ENCODE measurements around the gene KRT6A.
"Not testable (repeated sequence)": the region's sequence is repeated elsewhere in the genome, so short reads cannot be mapped to it uniquely, and the experiment has no call there.

KRT6A gene

DNA sequence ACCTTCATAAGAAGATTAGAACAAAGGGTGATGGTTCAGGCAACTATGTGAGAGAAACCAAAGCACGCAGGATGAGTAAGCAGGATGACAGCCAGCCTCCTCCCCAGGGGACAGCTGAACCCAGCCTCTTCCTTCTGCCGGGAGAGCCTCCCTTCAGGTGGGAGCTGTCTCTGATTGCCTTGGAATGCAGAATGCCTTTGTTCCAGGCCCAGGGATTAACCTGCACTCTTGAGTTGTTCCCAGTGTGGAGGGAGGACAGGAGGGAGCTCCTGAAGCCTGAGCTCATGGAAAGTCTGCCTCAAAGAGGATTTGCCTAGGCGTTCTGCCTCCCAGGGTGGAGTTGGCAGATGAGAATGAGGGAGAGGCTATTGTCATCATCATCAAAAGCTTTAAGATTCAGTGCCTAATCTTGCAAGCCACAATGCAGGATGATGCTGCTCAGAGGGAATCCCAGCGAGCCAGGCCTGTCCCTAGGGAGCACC, 3.6 kb upstream of the KRT6A start:
- TF ChIP-seq CTCF (IDR thresholded peaks at IDR 0.05; ENCODE audit: control insufficient read depth, insufficient read depth, low read depth, low read length, missing control alignments): no peak
- H3K4me3 ChIP-seq (ENCODE audit: control insufficient read depth, low read depth, low read length): no peak overlapping the region
- no peak for DNase-seq (ENCODE audit: low read depth)

- no peak overlapping the region for H3K4me3 ChIP-seq (ENCODE audit: control insufficient read depth, low read depth, low read length)
- DNase-seq (ENCODE audit: low read depth): no peak
- no peak for TF ChIP-seq CTCF (IDR thresholded peaks at IDR 0.05; ENCODE audit: control insufficient read depth, insufficient read depth, low read depth, low read length, missing control alignments)
Observed at GRCh38 chr12:52496054-52496453, 3.0 kb upstream of the KRT6A start.

DNA sequence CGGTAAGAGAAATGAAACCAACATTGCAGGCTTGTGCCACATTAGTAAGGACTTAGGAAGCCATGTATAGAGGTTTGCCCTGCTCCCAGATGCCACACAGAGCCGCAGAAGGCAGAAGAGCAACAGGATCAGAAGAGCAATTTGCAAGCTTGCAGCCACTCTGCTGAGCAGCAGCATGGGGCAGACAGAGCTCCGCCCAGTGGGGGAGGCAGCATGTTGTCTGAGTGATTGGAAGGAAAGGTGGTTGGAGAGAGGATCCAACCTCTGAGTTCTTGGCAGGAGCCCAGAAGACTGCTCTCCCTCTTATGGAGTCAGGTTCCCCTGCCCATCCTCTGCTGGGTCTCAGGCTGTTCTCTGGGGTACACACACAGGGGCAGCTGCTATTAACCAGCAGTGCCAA, 2.3 kb upstream of the KRT6A start:
- no peak overlapping the region for H3K4me3 ChIP-seq (ENCODE audit: control insufficient read depth, low read depth, low read length)
- TF ChIP-seq CTCF (IDR thresholded peaks at IDR 0.05; ENCODE audit: control insufficient read depth, insufficient read depth, low read depth, low read length, missing control alignments): no peak
- DNase-seq (ENCODE audit: low read depth): no peak

GRCh38 chr12:52494518-52494917, 1.5 kb upstream of the KRT6A start:
- DNase-seq (ENCODE audit: low read depth): no peak
- TF ChIP-seq CTCF (IDR thresholded peaks at IDR 0.05; ENCODE audit: control insufficient read depth, insufficient read depth, low read depth, low read length, missing control alignments): no peak
- no peak overlapping the region for H3K4me3 ChIP-seq (ENCODE audit: control insufficient read depth, low read depth, low read length)

DNA sequence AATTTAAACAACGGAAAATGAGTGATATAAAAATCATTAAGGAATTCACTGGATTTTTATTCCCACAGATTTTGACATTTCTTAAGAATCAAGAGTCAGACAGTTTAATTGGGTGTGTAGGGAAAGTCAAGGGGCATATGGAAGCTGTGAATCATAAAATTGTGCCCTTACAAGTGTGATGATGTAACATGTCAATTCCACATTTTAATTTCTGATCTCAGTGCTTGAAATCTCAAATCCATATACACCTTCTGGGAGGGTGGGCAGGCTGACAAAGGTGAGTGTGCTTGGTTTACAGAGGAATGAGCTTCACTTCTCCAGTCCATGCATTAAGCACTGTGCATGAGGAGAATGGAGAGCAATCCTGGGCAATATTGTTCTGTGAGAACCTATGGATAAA, 1.0 kb upstream of the KRT6A start:
- TF ChIP-seq CTCF (IDR thresholded peaks at IDR 0.05; ENCODE audit: control insufficient read depth, insufficient read depth, low read depth, low read length, missing control alignments): no peak
- DNase-seq (ENCODE audit: low read depth): no peak
- H3K4me3 ChIP-seq (ENCODE audit: control insufficient read depth, low read depth, low read length): no peak overlapping the region

DNA sequence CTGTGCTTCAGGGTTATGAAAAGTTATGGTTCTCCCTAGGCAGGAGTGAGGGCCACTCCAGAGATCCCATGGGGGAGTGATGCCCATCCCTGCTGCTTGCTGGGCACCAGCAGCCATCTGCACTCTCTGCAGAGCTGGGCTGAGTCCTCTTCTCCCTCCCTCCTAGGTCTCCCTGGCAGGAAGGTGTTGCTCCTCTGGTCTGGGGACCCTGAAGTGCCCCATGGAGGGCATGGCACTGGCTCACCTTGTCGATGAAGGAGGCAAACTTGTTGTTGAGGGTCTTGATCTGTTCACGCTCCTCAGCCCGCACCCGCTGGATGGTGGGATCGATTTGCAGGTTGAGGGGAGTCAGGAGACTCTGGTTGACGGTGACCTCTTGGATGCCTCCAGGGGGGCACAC, 652 bp downstream of the KRT6A start:
- DNase-seq (ENCODE audit: low read depth); H3K4me3 ChIP-seq (ENCODE audit: control insufficient read depth, low read depth, low read length): not testable (repeated sequence)

DNA sequence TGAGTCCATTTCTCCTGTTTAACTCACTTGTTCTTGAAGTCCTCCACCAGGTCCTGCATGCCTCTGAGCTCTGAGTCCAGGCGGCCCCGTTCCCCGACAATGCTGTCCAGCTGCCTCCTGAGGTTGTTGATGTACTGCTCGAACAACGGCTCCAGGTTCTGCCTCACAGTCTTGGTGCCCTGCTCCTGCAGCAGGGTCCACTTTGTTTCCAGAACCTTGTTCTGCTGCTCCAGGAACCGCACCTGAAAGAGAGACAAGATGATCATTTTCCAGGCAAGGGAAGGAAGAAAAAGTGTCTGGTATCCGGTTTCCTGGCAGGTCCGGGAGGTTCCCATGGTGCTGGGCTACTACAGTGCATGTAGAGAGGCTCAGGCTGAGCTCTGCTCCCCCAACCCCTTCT, 1.6 kb downstream of the KRT6A start:
- H3K4me3 ChIP-seq (ENCODE audit: control insufficient read depth, low read depth, low read length): not testable (repeated sequence)

DNA sequence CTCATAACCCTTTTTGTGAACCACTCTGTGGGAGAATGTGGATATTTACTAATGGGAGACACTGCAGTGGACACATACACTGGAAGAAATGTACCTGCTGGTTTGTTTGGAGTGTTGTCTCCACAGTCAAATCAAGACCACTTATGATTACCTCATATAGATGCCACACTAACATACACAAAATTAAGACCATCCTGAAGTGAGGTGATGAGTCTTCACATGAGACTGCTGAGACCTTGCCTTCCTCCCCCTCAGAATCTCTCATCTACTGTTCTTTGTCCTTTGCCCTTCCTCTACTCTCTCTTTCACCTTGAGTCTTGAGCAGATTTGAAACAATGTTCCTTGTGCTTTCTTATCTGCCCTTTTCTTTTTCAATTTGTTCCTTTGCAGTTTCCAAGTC, 4.3 kb downstream of the KRT6A start:
- DNase-seq (ENCODE audit: low read depth): no peak
- H3K4me3 ChIP-seq (ENCODE audit: control insufficient read depth, low read depth, low read length): no peak overlapping the region
- no peak for TF ChIP-seq CTCF (IDR thresholded peaks at IDR 0.05; ENCODE audit: control insufficient read depth, insufficient read depth, low read depth, low read length, missing control alignments)

More for the DNA sequence above, 1.6 kb downstream of the KRT6A start:
- not testable (repeated sequence) for DNase-seq (ENCODE audit: low read depth)

DNA sequence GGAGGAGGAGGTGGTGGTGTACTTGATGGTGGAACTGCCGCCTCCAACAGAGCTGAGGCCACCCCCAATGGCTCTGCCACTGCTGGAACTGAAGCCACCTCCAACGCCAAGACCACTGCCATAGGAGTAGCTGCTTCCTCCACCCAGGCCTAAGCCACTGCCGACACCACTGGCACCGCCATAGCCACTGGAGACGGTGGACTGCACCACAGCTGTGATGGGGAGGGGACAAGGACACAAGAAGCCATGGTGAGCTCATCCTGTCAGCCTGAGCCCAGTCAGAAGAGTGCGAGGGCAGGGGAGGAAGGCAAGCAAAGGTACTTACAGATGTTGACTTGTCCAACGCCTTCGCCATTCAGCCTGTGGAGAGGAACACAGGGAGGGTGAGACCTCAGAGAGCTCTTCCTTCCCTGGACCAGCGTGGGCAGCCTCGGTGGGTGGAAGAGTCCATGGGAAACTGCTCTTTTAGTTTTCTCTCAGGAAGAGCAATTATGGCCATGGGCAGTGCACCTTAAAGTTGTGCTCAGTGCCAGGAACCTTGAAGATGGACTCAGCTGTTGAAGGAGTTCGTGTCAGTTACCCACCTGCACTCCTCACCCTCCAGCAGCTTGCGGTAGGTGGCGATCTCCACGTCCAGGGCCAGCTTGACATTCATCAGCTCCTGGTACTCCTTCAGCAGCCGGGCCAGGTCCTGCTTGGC, 5.2 kb downstream of the KRT6A start:
- not testable (repeated sequence) for DNase-seq (ENCODE audit: low read depth); H3K4me3 ChIP-seq (ENCODE audit: control insufficient read depth, low read depth, low read length)
